Sigmoid colon (tissue), 4 donors: ENCODE measurements around the gene AHNAK2.

Experiments
- EP300 ChIP-seq, 4 donors: sonication (generic); formaldehyde crosslinking; IDR thresholded peaks; one replicate each; pipeline ENCODE4 v1.6.1; 2017; ENCODE audit warnings: antibody characterized with exemption in 4 of 4
- POLR2AphosphoS5 ChIP-seq, 4 donors: sonication (generic); formaldehyde crosslinking; IDR thresholded peaks; one replicate each; pipeline ENCODE4 v1.6.1; 2017; ENCODE audit warnings: antibody characterized with exemption in 4 of 4
- TF ChIP-seq, protein P1 (sequence below), 4 experiments: fragments of 450-650 bp in 3 of 4; fragments of 200-600 bp in 1 of 4; IDR thresholded peaks; one replicate each; pipeline ENCODE4 v1.5.1; 2016 to 2019; ENCODE audit warnings: antibody characterized with exemption in 4 of 4, mild to moderate bottlenecking in 3 of 4, moderate library complexity in 2 of 4

GRCh38 chr14:104912053-104912452 lies 66.1 kb downstream of the AHNAK2 start:
- TF ChIP-seq, protein P1, sequence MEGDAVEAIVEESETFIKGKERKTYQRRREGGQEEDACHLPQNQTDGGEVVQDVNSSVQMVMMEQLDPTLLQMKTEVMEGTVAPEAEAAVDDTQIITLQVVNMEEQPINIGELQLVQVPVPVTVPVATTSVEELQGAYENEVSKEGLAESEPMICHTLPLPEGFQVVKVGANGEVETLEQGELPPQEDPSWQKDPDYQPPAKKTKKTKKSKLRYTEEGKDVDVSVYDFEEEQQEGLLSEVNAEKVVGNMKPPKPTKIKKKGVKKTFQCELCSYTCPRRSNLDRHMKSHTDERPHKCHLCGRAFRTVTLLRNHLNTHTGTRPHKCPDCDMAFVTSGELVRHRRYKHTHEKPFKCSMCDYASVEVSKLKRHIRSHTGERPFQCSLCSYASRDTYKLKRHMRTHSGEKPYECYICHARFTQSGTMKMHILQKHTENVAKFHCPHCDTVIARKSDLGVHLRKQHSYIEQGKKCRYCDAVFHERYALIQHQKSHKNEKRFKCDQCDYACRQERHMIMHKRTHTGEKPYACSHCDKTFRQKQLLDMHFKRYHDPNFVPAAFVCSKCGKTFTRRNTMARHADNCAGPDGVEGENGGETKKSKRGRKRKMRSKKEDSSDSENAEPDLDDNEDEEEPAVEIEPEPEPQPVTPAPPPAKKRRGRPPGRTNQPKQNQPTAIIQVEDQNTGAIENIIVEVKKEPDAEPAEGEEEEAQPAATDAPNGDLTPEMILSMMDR (IDR thresholded peaks at IDR 0.05): no peak
- no peak for TF ChIP-seq POLR2AphosphoS5 (IDR thresholded peaks at IDR 0.05)
- no peak for TF ChIP-seq EP300 (IDR thresholded peaks at IDR 0.05)
